Measurements from ENCODE around the gene PACRG.

DNA sequence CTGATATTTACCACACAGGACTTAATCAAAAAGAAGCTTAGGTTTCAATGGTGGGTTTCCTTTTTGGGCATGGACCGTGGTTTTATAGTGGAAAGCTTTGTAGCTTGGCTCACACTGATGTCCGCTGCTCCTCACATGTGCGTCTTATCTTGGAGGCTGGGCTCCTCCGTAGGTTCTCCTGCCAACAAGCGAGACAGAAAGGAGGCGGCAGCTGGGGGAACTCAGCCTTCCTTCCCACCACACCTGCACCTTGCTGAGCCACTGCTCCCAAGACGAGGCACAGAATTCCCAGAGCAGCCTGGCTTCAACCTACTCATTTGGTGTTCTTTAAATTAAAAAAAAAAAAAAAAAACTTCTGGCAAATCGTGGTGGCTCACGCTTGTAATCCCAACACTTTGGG is 451.3 kb downstream of the PACRG start:
- TF ChIP-seq EGR1 (IDR thresholded peaks at IDR 0.05; ENCODE audit: low read depth in 2 of 2) (no peak), GABPA (IDR thresholded peaks at IDR 0.05 in 1 of 2, conservative IDR thresholded peaks at IDR 0.05 in 1 of 2) (no peak), JUND (IDR thresholded peaks at IDR 0.05) (no peak), HNF4G (IDR thresholded peaks at IDR 0.05) (no peak), TAF1 (conservative IDR thresholded peaks at IDR 0.05) (no peak)
- TF ChIP-seq, protein P1, sequence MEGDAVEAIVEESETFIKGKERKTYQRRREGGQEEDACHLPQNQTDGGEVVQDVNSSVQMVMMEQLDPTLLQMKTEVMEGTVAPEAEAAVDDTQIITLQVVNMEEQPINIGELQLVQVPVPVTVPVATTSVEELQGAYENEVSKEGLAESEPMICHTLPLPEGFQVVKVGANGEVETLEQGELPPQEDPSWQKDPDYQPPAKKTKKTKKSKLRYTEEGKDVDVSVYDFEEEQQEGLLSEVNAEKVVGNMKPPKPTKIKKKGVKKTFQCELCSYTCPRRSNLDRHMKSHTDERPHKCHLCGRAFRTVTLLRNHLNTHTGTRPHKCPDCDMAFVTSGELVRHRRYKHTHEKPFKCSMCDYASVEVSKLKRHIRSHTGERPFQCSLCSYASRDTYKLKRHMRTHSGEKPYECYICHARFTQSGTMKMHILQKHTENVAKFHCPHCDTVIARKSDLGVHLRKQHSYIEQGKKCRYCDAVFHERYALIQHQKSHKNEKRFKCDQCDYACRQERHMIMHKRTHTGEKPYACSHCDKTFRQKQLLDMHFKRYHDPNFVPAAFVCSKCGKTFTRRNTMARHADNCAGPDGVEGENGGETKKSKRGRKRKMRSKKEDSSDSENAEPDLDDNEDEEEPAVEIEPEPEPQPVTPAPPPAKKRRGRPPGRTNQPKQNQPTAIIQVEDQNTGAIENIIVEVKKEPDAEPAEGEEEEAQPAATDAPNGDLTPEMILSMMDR (IDR thresholded peaks at IDR 0.05; ENCODE audit: low read depth, low read length, missing input control) = no peak
